SK-N-SH (cell line): ENCODE results near the gene MAP3K7CL. TPM values are rescaled to one million over a fixed set of nuclear protein-coding genes. Genes with fewer than 3 reads are reported as not detected.

Source experiments
- CTCF ChIA-PET: fragments of 300-600, 350-600 bp; formaldehyde crosslinking; extraction: SDS; loops from one replicate; lab custom pipeline; 2021; lab: Yijun Ruan, JAX
- POLR2A ChIA-PET: fragments of 350-600 bp; sonication (Branson Sonifier 250); formaldehyde crosslinking; extraction: SDS; loops from one replicate; lab custom pipeline; 2020; ENCODE audit warnings: antibody characterized with exemption, inconsistent platforms; lab: Yijun Ruan, JAX
- DNase-seq: peaks from one replicate; pipeline ENCODE4 v3.0.0; 2012
- H2AFZ ChIP-seq: fragments of 200-600 bp; sonication (generic); 2 replicates; pipeline ENCODE4 v1.8.1; 2016; ENCODE audit warnings: antibody characterized with exemption, mild to moderate bottlenecking, low read depth
- H3F3A ChIP-seq: fragments of 200-600 bp; sonication (generic); replicated peaks from 2 replicates; pipeline ENCODE3; 2016; ENCODE audit warnings: antibody characterized with exemption, mild to moderate bottlenecking; ENCODE audit not compliant: insufficient read depth
- H3K27ac ChIP-seq, 2 experiments: fragments of 200-500 bp in 1 of 2; fragments of 200-600 bp in 1 of 2; sonication (Bioruptor generic) in 1 of 2; sonication (generic), shearing (Covaris generic) in 1 of 2; 2 replicates each; pipeline versions ENCODE4 v1.5.1 to v1.6.1; 2014 to 2016; ENCODE audit warnings: low read depth in 2 of 2, inconsistent platforms in 1 of 2, low read length in 1 of 2, mild to moderate bottlenecking in 1 of 2, mixed read lengths in 1 of 2
- H3K27me3 ChIP-seq: fragments of 200-600 bp; sonication (generic), shearing (Covaris generic); 2 replicates; pipeline ENCODE4 v1.6.1; 2016; ENCODE audit warnings: mixed run types; ENCODE audit not compliant: insufficient read depth
- H3K36me3 ChIP-seq, 2 experiments: fragments of 200-500 bp in 1 of 2; fragments of 200-600 bp in 1 of 2; sonication (Bioruptor generic) in 1 of 2; sonication (generic) in 1 of 2; replicated peaks in 1 of 2; 2 replicates each; pipeline versions ENCODE3 to v1.5.1; 2014 to 2016; ENCODE audit warnings: low read length in 1 of 2, mild to moderate bottlenecking in 1 of 2; ENCODE audit not compliant: insufficient read depth in 2 of 2, control insufficient read depth in 1 of 2
- H3K4me1 ChIP-seq, 2 experiments: fragments of 200-500 bp in 1 of 2; fragments of 200-600 bp in 1 of 2; sonication (Bioruptor generic) in 1 of 2; sonication (generic), shearing (Covaris generic) in 1 of 2; 2 replicates each; pipeline versions ENCODE4 v1.5.1 to v1.6.1; 2014 to 2016; ENCODE audit warnings: low read depth in 1 of 2, low read length in 1 of 2, mixed run types in 1 of 2; ENCODE audit not compliant: insufficient read depth in 2 of 2, control insufficient read depth in 1 of 2
- H3K4me2 ChIP-seq: fragments of 200-600 bp; sonication (generic), shearing (Covaris generic); 2 replicates; pipeline ENCODE4 v1.6.1; 2017; ENCODE audit warnings: mixed run types
- H3K4me3 ChIP-seq, 2 experiments: fragments of 200-500 bp in 1 of 2; fragments of 200-600 bp in 1 of 2; sonication (Bioruptor generic) in 1 of 2; sonication (generic), shearing (Covaris generic) in 1 of 2; 2 replicates each; pipeline versions ENCODE4 v1.5.1 to v1.8.1; 2014 to 2016; ENCODE audit warnings: low read depth in 2 of 2, inconsistent platforms in 1 of 2, low read length in 1 of 2, mild to moderate bottlenecking in 1 of 2, mixed read lengths in 1 of 2, moderate library complexity in 1 of 2
- H3K79me2 ChIP-seq: fragments of 200-600 bp; sonication (generic); 2 replicates; pipeline ENCODE4 v1.8.1; 2017; ENCODE audit warnings: mild to moderate bottlenecking; ENCODE audit not compliant: insufficient read depth
- H3K9ac ChIP-seq: fragments of 200-600 bp; sonication (generic); 2 replicates; pipeline ENCODE4 v1.6.1; 2017; ENCODE audit warnings: mixed run types
- H3K9me2 ChIP-seq: fragments of 200-600 bp; sonication (generic); 2 replicates; pipeline ENCODE4 v1.6.1; 2017; ENCODE audit warnings: mixed run types
- H3K9me3 ChIP-seq: fragments of 200-600 bp; sonication (generic); 2 replicates; pipeline ENCODE4 v1.6.1; 2017; ENCODE audit warnings: mixed run types, mild to moderate bottlenecking, moderate library complexity
- H4K20me1 ChIP-seq: fragments of 200-600 bp; sonication (generic); 2 replicates; pipeline ENCODE4 v1.6.1; 2017; ENCODE audit warnings: mild to moderate bottlenecking, mixed run types; ENCODE audit not compliant: insufficient read depth
- CTCF ChIP-seq: fragments of 200-600 bp; sonication (generic); IDR thresholded peaks from 2 replicates; pipeline ENCODE4 v1.6.1; 2017; ENCODE audit warnings: antibody characterized with exemption, mild to moderate bottlenecking, moderate library complexity
- ELF1 ChIP-seq: IDR thresholded peaks from 2 replicates; pipeline ENCODE4 v1.4.0; 2012
- EP300 ChIP-seq, 2 experiments: IDR thresholded peaks; 2 replicates each; pipeline versions ENCODE4 v1.4.0 to v1.6.1; 2012; ENCODE audit warnings: borderline replicate concordance in 1 of 2, low read depth in 1 of 2, low read length in 1 of 2
- MEF2A ChIP-seq: IDR thresholded peaks from 2 replicates; pipeline ENCODE4 v1.4.0; 2012; ENCODE audit warnings: low read depth, borderline replicate concordance
- MXI1 ChIP-seq: IDR thresholded peaks from 2 replicates; pipeline ENCODE4 v1.6.1; 2012; ENCODE audit warnings: mild to moderate bottlenecking, low read depth, low read length, improper control_type of control experiment
- NFIC ChIP-seq: IDR thresholded peaks from 2 replicates; pipeline ENCODE4 v1.4.0; 2012; ENCODE audit warnings: borderline replicate concordance
- NRF1 ChIP-seq: IDR thresholded peaks from 2 replicates; pipeline ENCODE4 v1.6.1; 2012; ENCODE audit warnings: low read depth, mild to moderate bottlenecking, low read length
- PBX3 ChIP-seq: IDR thresholded peaks from 2 replicates; pipeline ENCODE4; 2012
- POLR2AphosphoS5 ChIP-seq: IDR thresholded peaks from 2 replicates; pipeline ENCODE4 v1.6.1; 2012; ENCODE audit warnings: low read depth, low read length
- RAD21 ChIP-seq: IDR thresholded peaks from 2 replicates; pipeline ENCODE4 v1.6.1; 2012; ENCODE audit warnings: mild to moderate bottlenecking, low read length
- RCOR1 ChIP-seq: fragments of 150-350 bp; IDR thresholded peaks from 2 replicates; pipeline ENCODE4 v1.6.1; 2017; ENCODE audit warnings: antibody characterized with exemption, low read length
- RFX5 ChIP-seq: IDR thresholded peaks from 2 replicates; pipeline ENCODE4 v1.6.1; 2012; ENCODE audit warnings: mild to moderate bottlenecking, improper control_type of control experiment, low read length
- RXRA ChIP-seq: IDR thresholded peaks from 2 replicates; pipeline ENCODE4 v1.4.0; 2012; ENCODE audit warnings: low read depth, mild to moderate bottlenecking, borderline replicate concordance
- SIN3A ChIP-seq: IDR thresholded peaks from 2 replicates; pipeline ENCODE4 v1.6.1; 2012; ENCODE audit warnings: low read depth, mild to moderate bottlenecking, low read length, moderate library complexity, borderline replicate concordance
- SMC3 ChIP-seq: IDR thresholded peaks from 2 replicates; pipeline ENCODE4 v1.6.1; 2012; ENCODE audit warnings: low read depth, low read length, improper control_type of control experiment
- TEAD4 ChIP-seq: IDR thresholded peaks from 2 replicates; pipeline ENCODE4 v1.4.0; 2012; ENCODE audit warnings: mild to moderate bottlenecking, borderline replicate concordance; ENCODE audit not compliant: insufficient read depth
- USF1 ChIP-seq: IDR thresholded peaks from 2 replicates; pipeline ENCODE4 v1.4.0; 2012; ENCODE audit warnings: low read depth, borderline replicate concordance
- USF2 ChIP-seq: fragments of 150-350 bp; IDR thresholded peaks from 2 replicates; pipeline ENCODE4 v1.6.1; 2017; ENCODE audit warnings: antibody characterized with exemption, low read length, low read depth, borderline replicate concordance
- YY1 ChIP-seq: IDR thresholded peaks from 2 replicates; pipeline ENCODE4 v1.4.0; 2012; ENCODE audit warnings: low read depth, mild to moderate bottlenecking
- WGBS: methylation state at CpG from one replicate; pipeline ENCODE4 v1.1.6; 2017; ENCODE audit warnings: low lambda C conversion rate; 5-methylcytosine and 5-hydroxymethylcytosine counted together
- polyA plus RNA-seq, 3 experiments: library from polyadenylated mRNA; depleted of rRNA; stranded (reverse); fragments of >200 nt; gene quantifications; 2 replicates each; pipeline ENCODE4 v1.2.3, GENCODE V29; 2012
- TF ChIP-seq, protein P1 (sequence below): fragments of 150-350 bp; IDR thresholded peaks from 2 replicates; pipeline ENCODE4 v1.6.1; 2016; ENCODE audit warnings: mild to moderate bottlenecking, low read depth, low read length
- TF ChIP-seq, protein P2 (sequence below): IDR thresholded peaks from 2 replicates; pipeline ENCODE4 v1.6.1; 2012; ENCODE audit warnings: mild to moderate bottlenecking, low read depth, low read length, moderate library complexity
- TF ChIP-seq, protein P3 (sequence below): IDR thresholded peaks from 2 replicates; pipeline ENCODE4 v1.4.0; 2012; ENCODE audit warnings: low read depth, borderline replicate concordance

Gene MAP3K7CL
- polyA plus RNA-seq, 1 of the 3 experiments (the other 2 are of a cell fraction): 2.3 TPM

- peak overlapping the region; percentile 92 for H3K9ac ChIP-seq
- TF ChIP-seq NFIC (peak; percentile 58; the same call in 1 of the 2 replicates), TEAD4 (0 out of 2 replicates have a peak, but pooled peaks have one; percentile 11), NRF1 (peak; percentile 53), ELF1 (no peak), USF1 (no peak), POLR2AphosphoS5 (peak; percentile 80; the same call in 1 of the 2 replicates), SIN3A (peak; percentile 30; the same call in 1 of the 2 replicates), PBX3 (peak; percentile 64), EP300 (IDR thresholded peaks at IDR 0.05; ENCODE audit: borderline replicate concordance in 1 of 2, low read depth in 1 of 2, low read length in 1 of 2) (peak; percentile 42 to 45; a peak in 3 of 4 replicates), USF2 (no peak), RAD21 (no peak), CTCF (no peak), MEF2A (no peak), RXRA (peak; percentile 54; the same call in 1 of the 2 replicates), MXI1 (no peak), RCOR1 (peak; percentile 89), YY1 (no peak), SMC3 (no peak), RFX5 (no peak)
- TF ChIP-seq, protein P1, sequence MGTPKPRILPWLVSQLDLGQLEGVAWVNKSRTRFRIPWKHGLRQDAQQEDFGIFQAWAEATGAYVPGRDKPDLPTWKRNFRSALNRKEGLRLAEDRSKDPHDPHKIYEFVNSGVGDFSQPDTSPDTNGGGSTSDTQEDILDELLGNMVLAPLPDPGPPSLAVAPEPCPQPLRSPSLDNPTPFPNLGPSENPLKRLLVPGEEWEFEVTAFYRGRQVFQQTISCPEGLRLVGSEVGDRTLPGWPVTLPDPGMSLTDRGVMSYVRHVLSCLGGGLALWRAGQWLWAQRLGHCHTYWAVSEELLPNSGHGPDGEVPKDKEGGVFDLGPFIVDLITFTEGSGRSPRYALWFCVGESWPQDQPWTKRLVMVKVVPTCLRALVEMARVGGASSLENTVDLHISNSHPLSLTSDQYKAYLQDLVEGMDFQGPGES: no peak
- TF ChIP-seq, protein P2, sequence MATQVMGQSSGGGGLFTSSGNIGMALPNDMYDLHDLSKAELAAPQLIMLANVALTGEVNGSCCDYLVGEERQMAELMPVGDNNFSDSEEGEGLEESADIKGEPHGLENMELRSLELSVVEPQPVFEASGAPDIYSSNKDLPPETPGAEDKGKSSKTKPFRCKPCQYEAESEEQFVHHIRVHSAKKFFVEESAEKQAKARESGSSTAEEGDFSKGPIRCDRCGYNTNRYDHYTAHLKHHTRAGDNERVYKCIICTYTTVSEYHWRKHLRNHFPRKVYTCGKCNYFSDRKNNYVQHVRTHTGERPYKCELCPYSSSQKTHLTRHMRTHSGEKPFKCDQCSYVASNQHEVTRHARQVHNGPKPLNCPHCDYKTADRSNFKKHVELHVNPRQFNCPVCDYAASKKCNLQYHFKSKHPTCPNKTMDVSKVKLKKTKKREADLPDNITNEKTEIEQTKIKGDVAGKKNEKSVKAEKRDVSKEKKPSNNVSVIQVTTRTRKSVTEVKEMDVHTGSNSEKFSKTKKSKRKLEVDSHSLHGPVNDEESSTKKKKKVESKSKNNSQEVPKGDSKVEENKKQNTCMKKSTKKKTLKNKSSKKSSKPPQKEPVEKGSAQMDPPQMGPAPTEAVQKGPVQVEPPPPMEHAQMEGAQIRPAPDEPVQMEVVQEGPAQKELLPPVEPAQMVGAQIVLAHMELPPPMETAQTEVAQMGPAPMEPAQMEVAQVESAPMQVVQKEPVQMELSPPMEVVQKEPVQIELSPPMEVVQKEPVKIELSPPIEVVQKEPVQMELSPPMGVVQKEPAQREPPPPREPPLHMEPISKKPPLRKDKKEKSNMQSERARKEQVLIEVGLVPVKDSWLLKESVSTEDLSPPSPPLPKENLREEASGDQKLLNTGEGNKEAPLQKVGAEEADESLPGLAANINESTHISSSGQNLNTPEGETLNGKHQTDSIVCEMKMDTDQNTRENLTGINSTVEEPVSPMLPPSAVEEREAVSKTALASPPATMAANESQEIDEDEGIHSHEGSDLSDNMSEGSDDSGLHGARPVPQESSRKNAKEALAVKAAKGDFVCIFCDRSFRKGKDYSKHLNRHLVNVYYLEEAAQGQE: no peak
- TF ChIP-seq, protein P3, sequence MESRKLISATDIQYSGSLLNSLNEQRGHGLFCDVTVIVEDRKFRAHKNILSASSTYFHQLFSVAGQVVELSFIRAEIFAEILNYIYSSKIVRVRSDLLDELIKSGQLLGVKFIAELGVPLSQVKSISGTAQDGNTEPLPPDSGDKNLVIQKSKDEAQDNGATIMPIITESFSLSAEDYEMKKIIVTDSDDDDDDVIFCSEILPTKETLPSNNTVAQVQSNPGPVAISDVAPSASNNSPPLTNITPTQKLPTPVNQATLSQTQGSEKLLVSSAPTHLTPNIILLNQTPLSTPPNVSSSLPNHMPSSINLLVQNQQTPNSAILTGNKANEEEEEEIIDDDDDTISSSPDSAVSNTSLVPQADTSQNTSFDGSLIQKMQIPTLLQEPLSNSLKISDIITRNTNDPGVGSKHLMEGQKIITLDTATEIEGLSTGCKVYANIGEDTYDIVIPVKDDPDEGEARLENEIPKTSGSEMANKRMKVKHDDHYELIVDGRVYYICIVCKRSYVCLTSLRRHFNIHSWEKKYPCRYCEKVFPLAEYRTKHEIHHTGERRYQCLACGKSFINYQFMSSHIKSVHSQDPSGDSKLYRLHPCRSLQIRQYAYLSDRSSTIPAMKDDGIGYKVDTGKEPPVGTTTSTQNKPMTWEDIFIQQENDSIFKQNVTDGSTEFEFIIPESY: no peak
These were observed 62.6 kb downstream of the MAP3K7CL start for GRCh38 chr21:29193072-29193471.

More at GRCh38 chr21:29193072-29193471, 62.6 kb downstream of the MAP3K7CL start:
- ChIA-PET POLR2A (no interaction called here), CTCF (no interaction called here)
- H3K79me2 ChIP-seq: peaks cover 32% of the 10 kb centered on the region
- DNase-seq: peak; percentile 42
- peak overlapping the region; percentile 80 for H2AFZ ChIP-seq
- H3K4me2 ChIP-seq: peak overlapping the region; percentile 81
- H3K27ac ChIP-seq: peak overlapping the region; percentile 78 to 97
- no peaks in the 10 kb centered on the region for H4K20me1 ChIP-seq
- H3K9me3 ChIP-seq: no peaks in the 10 kb centered on the region
- H3K36me3 ChIP-seq: no peaks in the 10 kb centered on the region
- no peaks in the 10 kb centered on the region for H3K9me2 ChIP-seq
- peak overlapping the region; percentile 50 to 64 for H3K4me3 ChIP-seq
- 9% methylated on average over 10 of the region's 10 CpGs for WGBS
- H3K4me1 ChIP-seq: peaks cover 4 to 19% of the 10 kb centered on the region in 2 experiments
- H3K27me3 ChIP-seq: no peaks in the 10 kb centered on the region
- peaks cover 65% of the 10 kb centered on the region for H3F3A ChIP-seq
